ENCODE measurements around the gene CCL20.

Gene CCL20

DNA sequence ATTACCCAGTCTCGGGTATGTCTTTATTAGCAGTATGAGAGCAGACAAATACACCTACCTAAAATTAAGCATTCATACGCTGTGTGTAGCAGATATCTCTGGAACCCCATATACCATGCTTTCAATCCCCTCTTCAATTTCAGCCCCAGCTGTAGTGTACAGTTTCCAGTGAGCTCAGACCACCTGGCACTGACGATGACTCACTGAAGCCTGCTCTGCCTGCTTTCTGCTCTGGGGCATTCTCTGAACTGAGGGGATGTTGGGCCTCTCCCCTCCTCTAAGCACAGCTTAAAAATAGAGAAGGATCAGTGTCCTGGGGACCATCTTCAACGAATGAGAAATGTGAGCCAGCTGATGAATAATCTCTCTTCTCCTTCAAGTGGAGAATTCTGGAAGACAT is 8.7 kb upstream of the CCL20 start:
- DNase-seq: no peak

DNA sequence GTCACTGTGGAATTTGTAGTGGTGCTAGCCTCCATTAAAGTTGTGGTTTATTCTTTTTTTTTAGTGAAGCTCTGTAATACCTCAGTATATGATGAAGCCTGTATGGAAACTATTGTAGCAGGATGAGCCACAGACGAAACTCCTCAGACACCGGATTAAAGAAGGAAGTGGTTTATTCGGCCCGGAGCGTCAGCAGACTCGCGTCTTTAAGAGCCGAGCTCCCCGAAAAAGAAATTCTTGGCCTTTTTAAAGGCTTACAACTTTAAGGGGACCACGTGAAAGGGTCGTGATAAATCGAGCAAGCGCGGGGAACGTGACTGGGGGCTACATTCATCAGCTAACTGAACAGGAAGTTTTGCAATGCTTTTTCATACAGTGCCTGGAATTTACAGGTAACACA is 8.1 kb upstream of the CCL20 start:
- no peak for DNase-seq

DNA sequence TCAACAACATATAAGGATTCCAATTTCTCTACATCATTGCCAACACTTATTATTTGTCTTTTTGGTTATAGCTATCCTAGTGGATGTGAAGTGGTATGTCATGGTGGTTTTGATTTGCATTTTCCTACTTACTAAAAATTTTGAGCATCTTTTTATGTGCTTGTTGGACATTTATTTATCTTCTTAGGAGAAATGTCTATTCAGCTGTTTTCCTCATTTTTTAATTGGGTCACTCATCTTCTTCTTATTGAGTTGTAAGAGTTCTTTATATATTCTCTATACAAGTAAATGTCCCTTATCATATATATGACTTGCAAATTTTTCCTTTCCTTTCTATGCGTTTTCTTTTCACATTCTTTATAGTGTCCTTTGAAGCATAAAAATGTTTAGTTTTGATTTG is 4.7 kb upstream of the CCL20 start:
- DNase-seq: no peak

DNA sequence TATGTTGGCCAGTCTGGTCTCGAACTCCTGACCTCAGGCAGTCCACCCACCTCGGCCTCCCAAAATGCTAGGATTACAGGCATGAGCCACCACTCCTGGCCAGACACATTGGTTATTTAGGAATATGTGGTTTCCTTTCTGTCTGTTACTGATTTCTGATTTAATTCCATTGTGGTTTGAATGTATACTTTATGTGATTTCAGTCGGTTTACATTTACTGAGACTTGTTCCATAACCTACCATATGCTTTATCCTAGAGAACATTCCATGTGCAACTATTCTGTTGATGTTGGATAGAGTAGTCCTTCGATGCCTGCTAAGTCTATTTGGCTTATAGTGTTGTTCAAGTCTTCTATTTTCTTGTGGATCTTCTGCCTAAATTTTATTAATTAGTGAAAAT is 1.6 kb upstream of the CCL20 start:
- no peak for DNase-seq

DNA sequence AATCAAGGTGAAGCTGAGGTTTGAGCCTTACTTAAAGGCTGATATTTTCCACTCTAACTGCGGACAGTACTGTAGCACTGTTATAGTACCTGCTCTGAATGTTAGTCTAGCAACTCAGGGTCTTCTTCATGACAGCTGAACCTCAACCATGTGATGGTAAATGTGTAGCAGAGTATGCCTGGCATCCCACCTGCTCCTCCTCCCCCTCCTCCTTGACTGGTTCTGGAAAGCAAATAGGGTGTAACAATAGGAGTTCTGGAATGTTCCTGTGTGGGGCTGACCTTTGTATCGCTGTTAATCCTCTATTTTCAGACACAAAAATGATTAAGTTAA is 447 bp upstream of the CCL20 start:
- DNase-seq: no peak

DNA sequence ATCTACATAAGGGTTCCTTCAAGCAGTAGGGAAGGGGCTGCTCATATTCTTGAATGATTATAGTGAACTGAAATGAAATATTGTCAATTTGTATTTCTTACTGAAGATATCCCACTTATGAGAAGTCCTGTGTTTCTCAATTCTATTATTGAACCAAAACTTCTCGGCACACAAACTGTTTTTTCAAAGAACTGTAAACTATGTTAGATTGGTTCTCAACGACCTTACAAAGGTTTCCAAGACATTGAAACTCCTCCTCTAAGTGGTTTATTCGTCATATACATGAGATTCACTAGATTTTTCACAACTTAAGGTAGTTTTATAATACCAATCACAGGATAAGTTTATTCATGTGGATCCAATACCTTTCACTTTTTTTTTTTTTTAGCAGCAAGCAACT is 1.4 kb downstream of the CCL20 start:
- no peak for DNase-seq

DNA sequence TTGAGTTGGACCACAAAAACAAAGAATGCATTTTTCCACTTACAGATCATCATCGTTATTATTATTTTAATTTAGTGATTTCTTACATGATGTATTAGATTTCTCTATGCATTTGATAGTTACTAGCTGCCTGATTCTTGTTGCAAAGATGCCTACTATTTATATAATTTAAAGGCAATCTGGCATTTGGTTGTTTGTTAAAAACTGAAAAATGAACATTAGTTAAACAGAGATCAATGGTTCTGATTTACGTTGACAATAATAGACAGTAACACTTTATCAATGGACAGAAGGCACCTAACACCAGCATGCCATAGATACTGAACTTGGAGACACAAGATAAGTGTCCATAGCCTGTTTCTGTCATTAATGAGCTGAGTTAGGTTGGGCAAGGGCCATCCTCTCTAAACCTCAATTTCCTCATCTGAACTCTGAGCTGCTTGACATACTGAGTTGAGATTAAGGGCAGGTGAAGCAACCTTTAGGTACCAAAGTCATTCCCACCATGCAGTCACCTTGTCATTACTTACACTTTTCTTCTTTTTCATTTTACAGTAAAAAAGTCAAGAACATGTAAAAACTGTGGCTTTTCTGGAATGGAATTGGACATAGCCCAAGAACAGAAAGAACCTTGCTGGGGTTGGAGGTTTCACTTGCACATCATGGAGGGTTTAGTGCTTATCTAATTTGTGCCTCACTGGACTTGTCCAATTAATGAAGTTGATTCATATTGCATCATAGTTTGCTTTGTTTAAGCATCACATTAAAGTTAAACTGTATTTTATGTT is 3.1 kb downstream of the CCL20 start:
- DNase-seq: no peak

DNA sequence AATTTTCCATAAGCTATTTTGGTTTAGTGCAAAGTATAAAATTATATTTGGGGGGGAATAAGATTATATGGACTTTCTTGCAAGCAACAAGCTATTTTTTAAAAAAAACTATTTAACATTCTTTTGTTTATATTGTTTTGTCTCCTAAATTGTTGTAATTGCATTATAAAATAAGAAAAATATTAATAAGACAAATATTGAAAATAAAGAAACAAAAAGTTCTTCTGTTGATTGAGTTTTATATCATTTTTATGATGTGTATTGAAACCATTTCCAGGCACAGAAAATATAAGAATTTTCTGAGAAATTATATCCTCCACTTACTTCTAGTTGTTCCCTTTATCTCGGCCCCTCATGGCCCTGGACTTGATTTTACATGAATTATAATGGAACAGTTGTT is 3.7 kb downstream of the CCL20 start:
- DNase-seq: no peak

DNA sequence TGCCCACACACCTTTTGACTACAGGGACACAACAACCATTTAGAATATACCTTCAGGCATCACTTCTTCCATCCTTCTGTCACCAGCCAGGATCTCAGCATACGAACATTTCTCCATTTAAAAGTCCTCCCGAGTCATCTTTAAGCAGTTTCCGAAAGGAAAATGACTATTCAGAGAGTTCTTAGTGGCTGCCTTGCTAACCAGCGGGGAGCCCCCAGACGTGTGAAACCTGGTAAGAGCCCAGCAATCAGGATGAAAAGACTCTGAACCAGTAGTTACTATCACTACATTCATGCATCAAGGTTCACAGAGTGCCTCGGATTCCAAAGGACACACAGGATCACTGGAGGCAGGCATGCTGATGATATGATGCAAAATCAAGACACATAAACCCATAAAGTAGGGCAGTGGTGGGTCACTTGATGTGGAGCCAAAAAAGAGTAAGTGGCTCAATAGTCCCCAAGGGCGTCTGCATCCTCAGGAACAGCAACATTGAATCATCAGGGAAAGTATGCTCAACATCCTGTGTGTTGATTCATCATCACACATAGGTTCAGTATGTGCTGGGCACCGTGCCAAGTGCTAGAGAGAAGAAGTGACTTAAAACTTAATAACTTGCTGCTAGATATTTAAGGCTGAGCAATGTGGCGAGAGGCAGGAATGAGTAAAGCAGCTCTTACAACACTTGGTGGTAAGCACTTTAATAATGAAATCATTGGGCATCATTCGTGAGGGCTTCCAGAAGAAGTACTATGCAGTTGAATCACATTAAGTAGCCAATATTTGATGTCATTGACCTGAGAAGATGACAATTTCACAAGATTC is 4.4 kb downstream of the CCL20 start:
- peak; percentile 79 for DNase-seq

DNA sequence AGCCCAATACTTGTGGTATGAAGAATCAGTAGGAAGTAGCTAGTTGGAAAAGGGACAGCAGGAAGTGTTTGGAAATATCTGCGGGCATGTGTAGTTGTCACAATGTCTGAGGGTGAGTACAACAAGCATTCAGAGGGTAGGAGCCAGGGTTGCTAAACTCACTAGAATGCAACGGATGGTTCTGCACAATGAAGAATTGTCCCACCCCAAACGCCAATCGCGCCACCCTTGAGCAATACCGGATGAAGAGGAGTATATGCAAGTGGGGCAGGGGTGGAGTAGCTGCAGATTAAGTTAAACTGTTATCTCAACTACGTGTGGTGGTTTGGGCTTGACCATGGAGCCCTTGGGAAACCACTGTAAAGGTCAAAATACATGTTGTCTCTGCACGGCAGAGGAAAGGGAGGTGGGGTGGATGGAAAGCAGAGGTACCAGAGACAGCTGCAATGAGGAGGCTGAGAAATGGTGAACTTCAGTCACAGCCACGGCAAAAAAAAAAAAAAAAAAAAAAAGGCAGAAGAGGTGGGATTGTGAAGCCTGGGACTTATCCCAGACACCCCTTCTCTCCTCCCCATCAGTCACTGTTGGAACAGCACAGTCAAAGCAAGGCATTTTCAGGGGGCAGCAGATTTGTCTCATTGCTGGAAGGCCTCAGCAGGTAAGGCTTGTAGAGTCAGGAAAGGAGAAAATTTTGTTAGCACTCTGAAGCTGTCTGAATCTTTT is 5.2 kb downstream of the CCL20 start:
- DNase-seq: peak; percentile 66

DNA sequence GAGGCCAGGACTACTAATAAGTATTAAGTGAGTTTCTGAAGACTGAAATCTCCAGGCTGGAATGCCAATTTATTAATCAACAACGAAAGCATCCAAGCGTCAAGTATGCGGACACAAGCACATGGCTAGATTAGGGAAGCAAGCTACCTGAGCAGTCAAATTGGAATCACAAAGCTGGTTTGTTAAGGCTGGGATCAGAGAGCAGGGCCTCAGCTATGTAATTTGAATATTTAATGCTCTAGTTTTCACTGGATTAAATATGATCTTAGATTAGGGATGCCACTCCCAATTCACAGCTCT is 5.7 kb downstream of the CCL20 start:
- DNase-seq: no peak

DNA sequence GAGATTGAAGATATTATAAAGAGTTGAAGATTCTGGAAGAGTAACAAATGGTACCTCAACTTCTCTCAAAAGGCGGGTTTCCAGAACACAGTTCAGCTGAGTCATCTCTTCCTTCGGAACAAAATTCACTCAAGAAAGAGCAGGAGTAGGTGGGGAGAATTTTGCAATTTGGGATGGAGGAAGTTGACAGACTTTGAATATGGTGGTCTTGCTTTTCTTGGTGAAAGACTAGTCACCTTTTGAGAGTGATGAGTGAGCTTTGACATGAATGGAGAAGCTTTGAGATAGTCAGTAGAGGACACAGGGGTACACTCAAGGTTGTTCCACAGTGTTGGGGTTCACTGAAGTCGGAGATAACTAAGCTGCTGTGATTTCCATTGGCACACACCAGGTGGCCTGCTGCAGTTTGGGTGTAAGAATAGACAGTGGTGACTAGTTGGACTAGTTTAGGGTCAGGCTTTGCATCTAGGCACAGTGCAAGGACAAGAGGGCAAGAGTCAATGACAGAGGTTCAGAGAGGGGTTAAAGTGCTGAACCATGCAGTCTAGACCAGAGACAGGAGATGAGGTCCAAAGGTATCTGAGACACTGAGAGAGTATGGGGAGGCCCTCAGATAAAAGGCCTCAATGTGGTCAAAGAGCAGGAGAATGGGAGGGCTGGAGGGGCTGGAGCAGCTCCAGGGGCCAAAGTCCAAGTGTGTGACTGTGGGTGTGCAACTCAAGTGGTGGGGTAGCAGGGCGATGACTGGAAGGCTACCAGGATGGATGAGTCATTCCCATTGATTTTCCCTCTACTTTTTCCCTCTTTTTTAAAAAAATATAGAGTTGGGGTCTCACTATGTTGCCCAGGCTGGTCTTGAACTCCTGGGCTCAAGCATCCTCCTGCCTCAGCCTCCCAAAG is 7.7 kb downstream of the CCL20 start:
- no peak for DNase-seq

DNA sequence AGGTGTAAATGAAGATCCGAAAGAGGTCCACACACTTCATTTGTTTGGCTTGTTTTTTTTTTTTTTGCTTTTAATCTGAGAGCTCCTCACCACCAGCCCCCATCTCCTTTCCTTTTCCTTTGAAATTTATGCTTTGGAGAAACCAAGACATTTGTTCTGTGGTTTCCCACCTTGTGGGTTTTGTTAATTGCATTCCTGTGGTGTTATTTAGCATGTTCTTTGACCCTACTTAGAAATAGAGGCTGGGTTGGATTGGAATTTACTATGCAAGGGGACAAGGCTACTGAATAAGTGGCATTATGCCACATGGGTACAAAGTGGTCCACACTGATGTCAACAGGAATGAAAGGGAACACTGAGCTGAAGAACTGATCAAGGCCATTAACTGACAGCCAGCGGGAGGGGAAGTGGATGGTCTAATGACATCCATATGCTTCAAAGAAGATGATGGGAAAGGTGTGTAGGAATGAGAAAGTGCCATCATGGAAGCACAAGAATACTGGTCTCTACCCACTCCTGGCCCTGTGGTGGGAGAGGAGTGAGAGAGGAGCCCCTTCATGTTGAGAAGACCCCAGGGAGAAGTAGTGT is 8.9 kb downstream of the CCL20 start:
- DNase-seq: no peak

DNA sequence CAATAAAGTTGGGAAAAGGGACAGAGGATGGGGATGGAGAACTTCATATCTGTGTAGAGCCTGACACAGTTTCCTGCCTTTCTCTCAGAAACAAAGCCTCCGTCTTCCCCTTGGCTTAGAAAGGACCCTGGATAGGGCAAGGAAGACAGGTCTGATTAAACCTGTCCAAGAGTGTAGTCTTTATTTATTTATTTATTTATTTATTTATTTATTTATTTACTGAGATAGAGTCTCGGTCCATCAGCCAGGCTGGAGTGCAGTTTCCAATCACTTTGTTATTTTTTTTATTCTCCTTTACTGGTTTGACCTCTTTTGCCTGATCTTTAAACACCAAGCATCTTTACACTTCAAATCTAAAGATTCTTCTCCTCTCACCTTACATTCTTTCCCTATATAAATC is 10.3 kb downstream of the CCL20 start:
- DNase-seq: no peak

DNA sequence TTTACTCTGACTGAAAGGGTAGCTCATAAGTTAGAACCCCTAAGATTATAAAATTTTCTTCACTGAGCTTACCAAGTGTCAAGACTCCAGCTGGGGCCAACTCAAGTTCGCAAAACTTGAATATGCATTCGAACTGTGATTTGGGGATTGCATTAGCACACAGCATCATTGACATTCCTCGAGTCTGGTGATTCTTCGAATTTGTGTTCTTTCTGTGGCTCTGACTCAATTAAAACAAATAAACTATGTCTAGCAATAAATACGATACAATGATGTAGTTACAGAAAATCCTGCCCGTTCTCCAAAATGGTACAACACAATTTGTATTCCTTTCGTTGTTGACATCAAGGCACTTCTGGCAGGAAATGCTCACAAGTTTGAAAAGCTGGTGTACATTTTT is 11.1 kb downstream of the CCL20 start:
- no peak for DNase-seq

DNA sequence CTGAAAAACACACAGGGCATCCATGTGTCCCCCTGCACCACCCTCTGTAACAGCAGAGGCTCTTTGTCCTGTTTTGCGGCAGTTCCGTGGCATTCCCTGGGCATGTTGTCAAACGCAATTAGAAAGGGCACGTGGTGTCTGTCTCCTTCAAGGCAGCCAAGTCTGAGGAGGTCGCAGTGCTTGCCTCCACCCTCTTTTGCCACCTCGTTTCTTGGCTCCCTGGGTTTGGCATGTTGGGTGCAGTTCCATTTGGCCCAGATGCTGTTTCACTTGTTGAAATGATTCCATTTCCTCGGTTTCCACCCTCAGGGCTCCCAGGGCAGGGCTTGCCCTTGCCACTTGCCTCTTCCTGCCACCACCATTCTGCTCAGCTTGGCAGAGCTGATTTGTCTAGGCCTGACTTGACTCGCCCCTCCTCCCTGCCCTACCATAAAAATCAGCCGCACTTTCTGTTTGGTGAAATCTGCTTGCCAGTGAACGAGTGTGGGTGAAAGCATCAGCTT is 12.4 kb downstream of the CCL20 start:
- DNase-seq: no peak

DNA sequence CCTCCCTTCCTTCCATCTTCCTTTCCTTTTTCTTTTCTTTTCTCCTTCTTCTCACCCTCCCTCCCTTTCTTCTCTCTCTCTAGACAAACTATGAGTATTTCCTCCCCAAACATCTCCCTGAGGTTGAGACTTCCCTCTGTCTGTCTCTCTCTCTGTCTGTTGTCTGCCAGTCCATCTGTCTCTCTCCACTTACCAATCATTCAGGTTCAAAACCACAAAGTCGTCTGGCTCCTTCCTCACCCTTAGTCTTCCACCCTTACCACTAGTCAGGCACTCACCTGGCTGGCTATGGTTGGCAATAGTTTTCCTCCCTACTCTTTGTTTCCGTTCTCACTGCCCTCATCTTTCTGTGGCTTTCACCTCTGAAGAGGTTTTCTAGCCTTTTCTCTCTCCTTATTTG is 12.9 kb downstream of the CCL20 start:
- no peak for DNase-seq

DNA sequence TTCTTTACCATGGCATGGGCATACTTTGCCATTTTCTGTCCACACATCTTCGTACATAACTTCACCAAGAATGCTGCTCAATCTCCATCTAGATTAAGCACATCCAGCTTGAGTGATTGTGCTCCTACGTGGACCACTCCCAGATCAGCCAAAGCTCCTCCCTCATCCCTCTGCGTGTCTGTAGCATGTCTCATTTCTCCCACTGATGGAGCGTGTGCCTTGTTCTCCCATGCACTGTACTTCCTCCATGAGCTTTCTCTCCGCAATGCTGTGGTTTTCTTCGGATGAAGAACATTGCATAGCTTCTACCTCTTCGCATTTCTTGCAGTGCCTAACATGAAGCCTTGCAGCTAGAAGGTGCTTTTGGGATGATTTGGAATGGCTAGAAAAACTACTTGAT is 13.5 kb downstream of the CCL20 start:
- DNase-seq: no peak

DNA sequence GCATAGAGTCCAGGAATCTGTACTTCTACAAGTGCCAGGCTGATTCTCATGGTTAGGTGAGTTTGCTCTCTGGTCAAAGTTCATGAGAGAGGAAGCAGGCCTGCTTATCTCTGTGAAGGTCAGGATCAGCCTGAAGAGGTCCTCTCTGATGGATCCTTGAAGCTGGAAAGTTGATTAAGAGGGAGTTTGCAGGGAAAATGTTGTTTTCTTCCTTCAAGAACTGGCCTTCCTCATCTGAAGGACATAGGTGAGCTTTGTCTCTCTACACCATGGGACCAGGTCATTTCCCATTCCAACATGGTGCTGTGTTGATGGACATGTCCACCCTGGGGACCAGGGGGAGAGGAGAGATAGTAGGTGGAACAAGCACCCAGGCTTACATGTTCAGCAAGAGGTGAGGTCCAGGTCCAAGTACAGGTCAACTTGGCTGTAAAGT is 14.9 kb downstream of the CCL20 start:
- DNase-seq: no peak

DNA sequence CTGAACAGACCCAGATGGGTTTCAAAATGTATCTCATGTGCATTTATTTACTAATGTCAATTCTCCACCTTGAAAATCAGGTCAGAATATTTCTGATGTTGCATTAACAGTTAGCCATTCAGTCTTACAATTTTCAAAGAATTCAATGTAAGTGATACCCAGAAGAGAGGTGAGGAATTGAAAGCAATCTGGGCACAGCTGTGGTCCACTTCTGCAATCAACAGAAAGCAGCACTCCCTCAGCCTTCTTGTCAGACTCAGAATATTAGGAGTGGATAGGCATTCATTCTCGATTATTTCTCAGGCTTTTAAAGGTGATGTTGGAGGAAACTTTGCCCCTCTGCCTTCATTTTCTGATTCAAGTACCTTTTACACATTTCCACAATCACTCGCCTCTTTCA is 15.7 kb downstream of the CCL20 start:
- DNase-seq: no peak

DNA sequence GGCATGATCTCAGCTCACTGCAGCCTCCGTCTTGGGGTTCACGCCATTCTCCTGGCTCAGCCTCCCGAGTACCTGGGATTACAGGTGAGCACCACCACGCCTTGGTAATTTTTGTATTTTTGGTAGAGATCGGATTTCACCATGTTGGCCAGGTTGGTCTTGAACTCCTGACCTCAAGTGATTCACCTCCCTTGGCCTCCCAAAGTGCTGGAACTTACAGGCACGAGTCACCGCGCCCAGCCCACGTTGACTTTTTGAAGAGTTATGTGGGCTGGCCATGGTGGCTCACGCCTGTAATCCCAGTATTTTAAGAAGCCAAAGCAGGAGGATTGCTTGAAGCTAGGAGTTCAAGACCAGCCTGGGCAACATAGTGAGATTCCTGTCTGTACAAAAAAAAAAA is 20.8 kb downstream of the CCL20 start:
- no peak for DNase-seq

DNA sequence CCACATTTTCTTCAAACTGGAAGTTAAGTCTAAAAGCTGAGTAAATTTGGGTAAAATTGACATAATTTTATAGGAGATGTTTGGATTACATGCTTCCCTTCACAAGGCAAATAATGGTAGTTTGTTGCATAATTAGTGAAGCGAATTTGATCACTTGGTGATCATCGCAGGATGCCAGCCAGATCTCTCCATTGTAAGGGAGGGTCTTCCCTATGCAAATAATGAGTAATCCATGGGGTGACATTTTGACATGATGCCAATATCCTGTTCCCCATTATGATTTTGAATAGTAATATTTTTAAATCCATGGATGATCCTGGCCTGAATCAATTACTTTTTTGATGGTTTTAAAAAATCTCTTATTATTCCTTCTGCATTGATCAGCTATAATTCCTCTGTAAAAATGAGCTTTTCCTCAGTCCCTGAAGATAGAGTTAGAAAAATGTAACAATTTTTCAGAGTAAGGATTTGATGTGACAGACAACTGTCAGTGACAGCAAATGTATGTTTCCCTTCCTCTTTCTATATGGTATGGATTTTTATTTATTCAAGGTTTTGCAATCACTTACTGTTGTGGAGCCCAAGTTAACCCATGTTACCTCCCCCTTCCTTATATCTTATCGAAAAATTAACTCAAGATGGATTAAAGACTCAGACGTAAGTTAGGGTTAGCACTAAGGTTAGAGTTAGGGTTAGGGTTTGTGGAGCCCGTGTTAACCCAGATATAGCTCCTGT is 21.4 kb downstream of the CCL20 start:
- no peak for DNase-seq
